Aorta (tissue), 5 donors: ENCODE data around the gene FOXJ2. TPM values are rescaled to one million over a fixed set of nuclear protein-coding genes. Genes with fewer than 3 reads are reported as not detected.
A peak's percentile ranks its signal among the peaks of the same experiment; 100 is the strongest.
"Not testable (repeated sequence)": the region's sequence is repeated elsewhere in the genome, so short reads cannot be mapped to it uniquely, and the experiment has no call there.

Source experiments
- ATAC-seq: fragments of 200-7000 bp; cut with Tn5 transposase; one replicate; pipeline ENCODE4 v1.9.1; 2022; ENCODE audit warnings: moderate library complexity; ENCODE audit not compliant: low FRiP score
- DNase-seq, 2 donors: peaks; one replicate each; pipeline ENCODE4 v3.0.0-alpha.2; 2020
- H3K27ac ChIP-seq, 2 donors: one replicate each; pipeline ENCODE4 v1.5.1; 2013; ENCODE audit warnings: low read length in 2 of 2, mild to moderate bottlenecking in 2 of 2, moderate library complexity in 2 of 2, control low read depth in 1 of 2, inconsistent platforms in 1 of 2, low read depth in 1 of 2
- H3K27me3 ChIP-seq, 2 donors: one replicate each; pipeline ENCODE4 v1.6.1; 2013; ENCODE audit warnings: control low read depth in 1 of 2, low read length in 1 of 2, mild to moderate bottlenecking in 1 of 2, moderate library complexity in 1 of 2; ENCODE audit not compliant: insufficient read depth in 2 of 2, control insufficient read depth in 1 of 2
- H3K36me3 ChIP-seq, 2 donors: one replicate each; pipeline ENCODE4 v1.6.1; 2013; ENCODE audit warnings: control low read depth in 1 of 2, low read length in 1 of 2, mild to moderate bottlenecking in 1 of 2; ENCODE audit not compliant: insufficient read depth in 2 of 2, control insufficient read depth in 1 of 2
- H3K4me1 ChIP-seq, 2 donors: one replicate each; pipeline ENCODE4 v1.6.1; 2013; ENCODE audit warnings: low read length in 2 of 2, control low read depth in 1 of 2, mild to moderate bottlenecking in 1 of 2, moderate library complexity in 1 of 2; ENCODE audit not compliant: insufficient read depth in 2 of 2, control insufficient read depth in 1 of 2
- H3K4me3 ChIP-seq, 2 donors: one replicate each; pipeline ENCODE4 v1.5.1; 2013; ENCODE audit warnings: low read length in 2 of 2, control low read depth in 1 of 2, mild to moderate bottlenecking in 1 of 2
- H3K9me3 ChIP-seq: one replicate; pipeline ENCODE4 v1.6.1; 2013; ENCODE audit warnings: mild to moderate bottlenecking, low read length; ENCODE audit not compliant: control insufficient read depth
- WGBS, 2 donors: extraction: QIAGEN DNeasy Blood & Tissue Kit; methylation state at CpG; one replicate each; pipeline ENCODE4 v1.1.7; 2013; 5-methylcytosine and 5-hydroxymethylcytosine counted together
- intact Hi-C, 2 donors: fragments of 100-400 bp; cut with DNase I; formaldehyde crosslinking; loops; one replicate each; pipeline versions ENCODE4 v1.14.2 to v1.15.0; 2022
- polyA plus RNA-seq, 2 donors: library from polyadenylated mRNA; stranded (reverse); fragments of 200-250 nt; gene quantifications; one replicate each; pipeline ENCODE4 v1.2.3, GENCODE V29; 2013
- total RNA-seq, 2 donors: library from RNA; stranded (reverse); fragmentation: NEBNext Ultra II Directional; extraction: Animal tissue kit (Norgen Biotek cat#: 25700); gene quantifications; one replicate each; pipeline ENCODE4 v1.2.1, GENCODE V29; 2021
- donor health status: healthy with polysubstance abuse.
- donor health status: Bipolar disorder and iron deficiency.
- donor health status: DM: no; HTN: no; CAD: no.
- donor health status: DM: no; HTN: no; CAD: no.
- donor health status: DM: yes; HTN: yes; CAD: no.

FOXJ2 gene
- total and polyA plus RNA-seq, 4 donors = 6.0 to 32.1 (median 21.0) TPM

- WGBS, 2 donors = 2% methylated on average over 15 of the region's 15 CpGs
- no peaks in the 10 kb centered on the region for H3K9me3 ChIP-seq
- ATAC-seq = no peak
Measured at GRCh38 chr12:8081251-8081920, 48.9 kb downstream of the FOXJ2 start.

GRCh38 chr12:8082808-8083100, 50.2 kb downstream of the FOXJ2 start:
- Histone ChIP-seq H3K27ac (peak overlapping the region; percentile 6 to 96), H3K9me3 (no peaks in the 10 kb centered on the region), H3K36me3 (no peaks in the 10 kb centered on the region), H3K4me1 (peaks cover 0 to 2% of the 10 kb centered on the region in 2 donors), H3K4me3 (peak overlapping the region; percentile 68 to 76), H3K27me3 (no peaks in the 10 kb centered on the region)
- DNase-seq (no peak), ATAC-seq (no peak)
- intact Hi-C loops = loop anchor here (2.0 to 5.0 kb wide), 2 partner anchors 44 to 45 kb away; no protein-coding TSS in a partner anchor
- 5 to 6% methylated on average over 4 of the region's 4 CpGs for WGBS, 2 donors

More at GRCh38 chr12:8081251-8081920, 48.9 kb downstream of the FOXJ2 start:
- Histone ChIP-seq H3K4me3 (peak overlapping the region; percentile 85 to 97), H3K4me1 (peaks cover 0 to 2% of the 10 kb centered on the region in 2 donors), H3K27ac (peak overlapping the region in 1 of 2 donors; percentile 96), H3K36me3 (no peaks in the 10 kb centered on the region), H3K27me3 (no peaks in the 10 kb centered on the region)
- intact Hi-C loops = loop anchor here in 1 of 2 donors (5.0 kb wide), 1 partner anchor 44 kb away; no protein-coding TSS in a partner anchor
- no peak for DNase-seq

- WGBS, 2 donors = 73 to 75% methylated on average over 3 of the region's 3 CpGs
Measured at GRCh38 chr12:8084351-8084750, 51.8 kb downstream of the FOXJ2 start.

GRCh38 chr12:8087666-8088065, 55.1 kb downstream of the FOXJ2 start:
- DNase-seq (no peak), ATAC-seq (no peak)
- H3K27ac ChIP-seq = no peak overlapping the region
- WGBS, 2 donors = 82 to 92% methylated on average over 2 of the region's 2 CpGs
- H3K9me3 ChIP-seq = no peaks in the 10 kb centered on the region
- H3K36me3 ChIP-seq = peaks cover 0 to 4% of the 10 kb centered on the region in 2 donors
- H3K4me1 ChIP-seq = peaks cover 0 to 2% of the 10 kb centered on the region in 2 donors
- intact Hi-C loops = no loop called here
- H3K4me3 ChIP-seq = no peak overlapping the region
- no peaks in the 10 kb centered on the region for H3K27me3 ChIP-seq

More at GRCh38 chr12:8084351-8084750, 51.8 kb downstream of the FOXJ2 start:
- not testable (repeated sequence) for DNase-seq, H3K9me3 ChIP-seq, H3K36me3 ChIP-seq, H3K27me3 ChIP-seq, H3K4me3 ChIP-seq, ATAC-seq, H3K4me1 ChIP-seq, H3K27ac ChIP-seq
- intact Hi-C loops = loop anchor here in 1 of 2 donors (5.0 kb wide), 1 partner anchor 47 kb away; no protein-coding TSS in a partner anchor

- DNase-seq = no peak
- ATAC-seq = no peak
- Histone ChIP-seq H3K9me3 (no peaks in the 10 kb centered on the region), H3K36me3 (peaks cover 0 to 5% of the 10 kb centered on the region in 2 donors), H3K4me3 (no peak overlapping the region), H3K4me1 (peaks cover 0 to 2% of the 10 kb centered on the region in 2 donors), H3K27ac (no peak overlapping the region), H3K27me3 (no peaks in the 10 kb centered on the region)
- intact Hi-C loops = no loop called here
- 73 to 76% methylated on average over 3 of the region's 3 CpGs for WGBS, 2 donors
Measured at GRCh38 chr12:8088574-8088973, 56.1 kb downstream of the FOXJ2 start.

- H3K9me3 ChIP-seq, ATAC-seq, intact Hi-C loops, H3K4me3 ChIP-seq, H3K27me3 ChIP-seq, H3K27ac ChIP-seq, DNase-seq, H3K36me3 ChIP-seq, H3K4me1 ChIP-seq: not testable (repeated sequence)
- 87 to 88% methylated on average over 11 of the region's 11 CpGs for WGBS, 2 donors
Measured at GRCh38 chr12:8089277-8089676, 56.8 kb downstream of the FOXJ2 start.

GRCh38 chr12:8089716-8090115, 57.2 kb downstream of the FOXJ2 start:
- DNase-seq = no peak
- H3K27me3 ChIP-seq = no peaks in the 10 kb centered on the region
- H3K9me3 ChIP-seq = no peaks in the 10 kb centered on the region
- intact Hi-C loops = no loop called here
- no peaks in the 10 kb centered on the region for H3K4me1 ChIP-seq
- 92 to 93% methylated on average over 5 of the region's 5 CpGs for WGBS, 2 donors
- no peak for ATAC-seq
- H3K4me3 ChIP-seq = no peak overlapping the region
- H3K36me3 ChIP-seq = peaks cover 0 to 10% of the 10 kb centered on the region in 2 donors
- H3K27ac ChIP-seq = no peak overlapping the region

GRCh38 chr12:8093291-8093690, 60.8 kb downstream of the FOXJ2 start:
- intact Hi-C loops = no loop called here
- peaks cover 0 to 13% of the 10 kb centered on the region in 2 donors for H3K36me3 ChIP-seq

GRCh38 chr12:8096281-8096915, 63.9 kb downstream of the FOXJ2 start:
- Histone ChIP-seq H3K27ac (no peak overlapping the region), H3K36me3 (peaks cover 0 to 12% of the 10 kb centered on the region in 2 donors), H3K4me1 (no peaks in the 10 kb centered on the region), H3K27me3 (no peaks in the 10 kb centered on the region), H3K4me3 (no peak overlapping the region), H3K9me3 (no peaks in the 10 kb centered on the region)
- 87 to 89% methylated on average over 2 of the region's 2 CpGs for WGBS, 2 donors
- intact Hi-C loops = no loop called here
- no peak for ATAC-seq
- no peak for DNase-seq

More at GRCh38 chr12:8093291-8093690, 60.8 kb downstream of the FOXJ2 start:
- no peak overlapping the region for H3K27ac ChIP-seq
- no peaks in the 10 kb centered on the region for H3K9me3 ChIP-seq
- no peak for ATAC-seq
- no peaks in the 10 kb centered on the region for H3K27me3 ChIP-seq
- no peak for DNase-seq
- H3K4me3 ChIP-seq = no peak overlapping the region
- WGBS, 2 donors = 95 to 97% methylated on average over 3 of the region's 3 CpGs
- no peaks in the 10 kb centered on the region for H3K4me1 ChIP-seq
